HEK293 (cell line): Measurements from ENCODE around the gene PDK4.

ENCODE experiments used
- HOXA7 ChIP-seq: sonication (generic); formaldehyde crosslinking; IDR thresholded peaks from 2 replicates; pipeline ENCODE4 v1.8.1; 2022; ENCODE audit warnings: missing genetic modification reagents, borderline replicate concordance
- SCRT1 ChIP-seq: fragments of 450-650 bp; formaldehyde crosslinking; IDR thresholded peaks from 2 replicates; pipeline ENCODE4 v1.5.1; 2016; ENCODE audit warnings: missing biosample characterization, missing genetic modification characterization, borderline replicate concordance
- ZBTB21 ChIP-seq: fragments of 450-650 bp; formaldehyde crosslinking; IDR thresholded peaks from 2 replicates; pipeline ENCODE4 v1.5.1; 2017; ENCODE audit warnings: missing biosample characterization, missing genetic modification characterization
- ZNF121 ChIP-seq: fragments of 450-650 bp; formaldehyde crosslinking; IDR thresholded peaks from 2 replicates; pipeline ENCODE4 v1.5.1; 2016; ENCODE audit warnings: missing biosample characterization, missing genetic modification characterization
- ZNF132 ChIP-seq: fragments of 450-650 bp; formaldehyde crosslinking; IDR thresholded peaks from 2 replicates; pipeline ENCODE4 v1.5.1; 2017; ENCODE audit warnings: missing biosample characterization, missing genetic modification characterization, borderline replicate concordance
- ZNF146 ChIP-seq: fragments of 450-650 bp; formaldehyde crosslinking; IDR thresholded peaks from 2 replicates; pipeline ENCODE4 v1.5.1; 2016; ENCODE audit warnings: missing biosample characterization, missing genetic modification characterization
- ZNF274 ChIP-seq, 2 experiments: fragments of 200-500 bp in 1 of 2; fragments of 450-650 bp in 1 of 2; sonication (Bioruptor generic) in 1 of 2; formaldehyde crosslinking in 1 of 2; IDR thresholded peaks; 2 replicates each; pipeline versions ENCODE4 v1.5.1 to v1.6.1; 2014 to 2016; ENCODE audit warnings: borderline replicate concordance in 1 of 2, inconsistent platforms in 1 of 2, low read length in 1 of 2, missing biosample characterization in 1 of 2, missing genetic modification characterization in 1 of 2
- ZNF76 ChIP-seq: fragments of 450-650 bp; formaldehyde crosslinking; IDR thresholded peaks from 2 replicates; pipeline ENCODE4; 2016; ENCODE audit warnings: low read depth, missing biosample characterization, missing genetic modification characterization, borderline replicate concordance
- ZSCAN30 ChIP-seq: fragments of 450-650 bp; IDR thresholded peaks from 2 replicates; pipeline ENCODE4 v1.5.1; 2018; ENCODE audit warnings: missing biosample characterization, mild to moderate bottlenecking, missing genetic modification characterization, moderate library complexity
- TF ChIP-seq, protein P1 (sequence below): fragments of 450-650 bp; formaldehyde crosslinking; IDR thresholded peaks from 2 replicates; pipeline ENCODE4 v1.5.1; 2016; ENCODE audit warnings: missing biosample characterization, missing genetic modification characterization
- TF ChIP-seq, protein P2 (sequence below): fragments of 450-650 bp; formaldehyde crosslinking; IDR thresholded peaks from 2 replicates; pipeline ENCODE4 v1.5.1; 2016; ENCODE audit warnings: missing biosample characterization, missing genetic modification characterization, low read depth
- TF ChIP-seq, protein P3 (sequence below): fragments of 450-650 bp; formaldehyde crosslinking; optimal IDR thresholded peaks from 2 replicates; pipeline ENCODE3; 2016; ENCODE audit warnings: missing biosample characterization, mild to moderate bottlenecking, missing genetic modification characterization
- TF ChIP-seq, protein P4 (sequence below): fragments of 450-650 bp; formaldehyde crosslinking; IDR thresholded peaks from 2 replicates; pipeline ENCODE4 v1.5.1; 2016; ENCODE audit warnings: missing biosample characterization, missing genetic modification characterization
- TF ChIP-seq, protein P5 (sequence below): sonication (generic); formaldehyde crosslinking; IDR thresholded peaks from 2 replicates; pipeline ENCODE4 v1.8.1; 2022; ENCODE audit warnings: mild to moderate bottlenecking, moderate library complexity, missing genetic modification reagents

DNA sequence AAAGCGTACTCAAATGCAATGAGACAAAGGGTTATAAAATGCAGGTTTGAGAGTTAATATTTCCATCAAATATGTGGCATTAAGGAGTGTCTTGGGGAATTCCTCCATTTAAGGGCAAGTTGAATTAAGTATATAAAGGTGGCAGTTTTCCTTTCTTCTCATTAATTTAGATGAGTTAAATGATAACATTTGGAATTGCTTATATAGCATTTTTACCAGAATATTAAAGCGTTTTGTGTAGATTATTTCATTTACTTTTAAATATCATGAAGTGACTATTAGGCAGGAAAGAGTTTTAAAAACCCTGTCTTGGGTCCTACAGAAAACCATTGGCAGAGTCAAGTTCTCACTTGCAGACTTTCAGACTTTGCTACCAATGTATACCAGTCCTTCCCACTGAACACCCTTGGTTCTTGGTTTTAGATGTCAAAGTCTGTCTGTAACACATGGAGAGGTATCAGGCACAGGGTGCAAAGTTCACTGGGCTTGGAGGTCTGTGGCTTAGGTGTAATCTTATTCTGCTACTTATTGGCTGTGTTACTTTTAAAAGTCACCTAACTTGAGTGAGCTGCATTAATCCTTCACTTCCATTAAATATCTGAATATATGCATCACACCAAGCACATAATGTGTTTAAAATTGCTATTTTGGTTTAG lies 59.5 kb downstream of the PDK4 start:
- TF ChIP-seq, protein P1, sequence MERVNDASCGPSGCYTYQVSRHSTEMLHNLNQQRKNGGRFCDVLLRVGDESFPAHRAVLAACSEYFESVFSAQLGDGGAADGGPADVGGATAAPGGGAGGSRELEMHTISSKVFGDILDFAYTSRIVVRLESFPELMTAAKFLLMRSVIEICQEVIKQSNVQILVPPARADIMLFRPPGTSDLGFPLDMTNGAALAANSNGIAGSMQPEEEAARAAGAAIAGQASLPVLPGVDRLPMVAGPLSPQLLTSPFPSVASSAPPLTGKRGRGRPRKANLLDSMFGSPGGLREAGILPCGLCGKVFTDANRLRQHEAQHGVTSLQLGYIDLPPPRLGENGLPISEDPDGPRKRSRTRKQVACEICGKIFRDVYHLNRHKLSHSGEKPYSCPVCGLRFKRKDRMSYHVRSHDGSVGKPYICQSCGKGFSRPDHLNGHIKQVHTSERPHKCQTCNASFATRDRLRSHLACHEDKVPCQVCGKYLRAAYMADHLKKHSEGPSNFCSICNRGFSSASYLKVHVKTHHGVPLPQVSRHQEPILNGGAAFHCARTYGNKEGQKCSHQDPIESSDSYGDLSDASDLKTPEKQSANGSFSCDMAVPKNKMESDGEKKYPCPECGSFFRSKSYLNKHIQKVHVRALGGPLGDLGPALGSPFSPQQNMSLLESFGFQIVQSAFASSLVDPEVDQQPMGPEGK (tag by site-specific recombination) = no peak
- TF ChIP-seq ZSCAN30 (tag by site-specific recombination) = no peak
- TF ChIP-seq ZNF274 (IDR thresholded peaks at IDR 0.05; ENCODE audit: low read length) = no peak
- no peak for TF ChIP-seq ZNF274 (tag by site-specific recombination; IDR thresholded peaks at IDR 0.05; ENCODE audit: borderline replicate concordance)
- TF ChIP-seq SCRT1 (tag by site-specific recombination) = no peak
- no peak for TF ChIP-seq ZNF146 (tag by site-specific recombination)
- TF ChIP-seq ZNF132 = no peak
- TF ChIP-seq, protein P2, sequence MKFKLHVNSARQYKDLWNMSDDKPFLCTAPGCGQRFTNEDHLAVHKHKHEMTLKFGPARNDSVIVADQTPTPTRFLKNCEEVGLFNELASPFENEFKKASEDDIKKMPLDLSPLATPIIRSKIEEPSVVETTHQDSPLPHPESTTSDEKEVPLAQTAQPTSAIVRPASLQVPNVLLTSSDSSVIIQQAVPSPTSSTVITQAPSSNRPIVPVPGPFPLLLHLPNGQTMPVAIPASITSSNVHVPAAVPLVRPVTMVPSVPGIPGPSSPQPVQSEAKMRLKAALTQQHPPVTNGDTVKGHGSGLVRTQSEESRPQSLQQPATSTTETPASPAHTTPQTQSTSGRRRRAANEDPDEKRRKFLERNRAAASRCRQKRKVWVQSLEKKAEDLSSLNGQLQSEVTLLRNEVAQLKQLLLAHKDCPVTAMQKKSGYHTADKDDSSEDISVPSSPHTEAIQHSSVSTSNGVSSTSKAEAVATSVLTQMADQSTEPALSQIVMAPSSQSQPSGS (tag by site-specific recombination) = no peak
- TF ChIP-seq, protein P3, sequence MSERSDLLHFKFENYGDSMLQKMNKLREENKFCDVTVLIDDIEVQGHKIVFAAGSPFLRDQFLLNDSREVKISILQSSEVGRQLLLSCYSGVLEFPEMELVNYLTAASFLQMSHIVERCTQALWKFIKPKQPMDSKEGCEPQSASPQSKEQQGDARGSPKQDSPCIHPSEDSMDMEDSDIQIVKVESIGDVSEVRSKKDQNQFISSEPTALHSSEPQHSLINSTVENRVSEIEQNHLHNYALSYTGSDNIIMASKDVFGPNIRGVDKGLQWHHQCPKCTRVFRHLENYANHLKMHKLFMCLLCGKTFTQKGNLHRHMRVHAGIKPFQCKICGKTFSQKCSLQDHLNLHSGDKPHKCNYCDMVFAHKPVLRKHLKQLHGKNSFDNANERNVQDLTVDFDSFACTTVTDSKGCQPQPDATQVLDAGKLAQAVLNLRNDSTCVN (tag by site-specific recombination) = no peak
- no peak for TF ChIP-seq ZNF76 (tag by site-specific recombination)
- TF ChIP-seq HOXA7 (CRISPR knock-in tag) = no peak
- TF ChIP-seq, protein P4, sequence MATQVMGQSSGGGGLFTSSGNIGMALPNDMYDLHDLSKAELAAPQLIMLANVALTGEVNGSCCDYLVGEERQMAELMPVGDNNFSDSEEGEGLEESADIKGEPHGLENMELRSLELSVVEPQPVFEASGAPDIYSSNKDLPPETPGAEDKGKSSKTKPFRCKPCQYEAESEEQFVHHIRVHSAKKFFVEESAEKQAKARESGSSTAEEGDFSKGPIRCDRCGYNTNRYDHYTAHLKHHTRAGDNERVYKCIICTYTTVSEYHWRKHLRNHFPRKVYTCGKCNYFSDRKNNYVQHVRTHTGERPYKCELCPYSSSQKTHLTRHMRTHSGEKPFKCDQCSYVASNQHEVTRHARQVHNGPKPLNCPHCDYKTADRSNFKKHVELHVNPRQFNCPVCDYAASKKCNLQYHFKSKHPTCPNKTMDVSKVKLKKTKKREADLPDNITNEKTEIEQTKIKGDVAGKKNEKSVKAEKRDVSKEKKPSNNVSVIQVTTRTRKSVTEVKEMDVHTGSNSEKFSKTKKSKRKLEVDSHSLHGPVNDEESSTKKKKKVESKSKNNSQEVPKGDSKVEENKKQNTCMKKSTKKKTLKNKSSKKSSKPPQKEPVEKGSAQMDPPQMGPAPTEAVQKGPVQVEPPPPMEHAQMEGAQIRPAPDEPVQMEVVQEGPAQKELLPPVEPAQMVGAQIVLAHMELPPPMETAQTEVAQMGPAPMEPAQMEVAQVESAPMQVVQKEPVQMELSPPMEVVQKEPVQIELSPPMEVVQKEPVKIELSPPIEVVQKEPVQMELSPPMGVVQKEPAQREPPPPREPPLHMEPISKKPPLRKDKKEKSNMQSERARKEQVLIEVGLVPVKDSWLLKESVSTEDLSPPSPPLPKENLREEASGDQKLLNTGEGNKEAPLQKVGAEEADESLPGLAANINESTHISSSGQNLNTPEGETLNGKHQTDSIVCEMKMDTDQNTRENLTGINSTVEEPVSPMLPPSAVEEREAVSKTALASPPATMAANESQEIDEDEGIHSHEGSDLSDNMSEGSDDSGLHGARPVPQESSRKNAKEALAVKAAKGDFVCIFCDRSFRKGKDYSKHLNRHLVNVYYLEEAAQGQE = no peak
- TF ChIP-seq, protein P5, sequence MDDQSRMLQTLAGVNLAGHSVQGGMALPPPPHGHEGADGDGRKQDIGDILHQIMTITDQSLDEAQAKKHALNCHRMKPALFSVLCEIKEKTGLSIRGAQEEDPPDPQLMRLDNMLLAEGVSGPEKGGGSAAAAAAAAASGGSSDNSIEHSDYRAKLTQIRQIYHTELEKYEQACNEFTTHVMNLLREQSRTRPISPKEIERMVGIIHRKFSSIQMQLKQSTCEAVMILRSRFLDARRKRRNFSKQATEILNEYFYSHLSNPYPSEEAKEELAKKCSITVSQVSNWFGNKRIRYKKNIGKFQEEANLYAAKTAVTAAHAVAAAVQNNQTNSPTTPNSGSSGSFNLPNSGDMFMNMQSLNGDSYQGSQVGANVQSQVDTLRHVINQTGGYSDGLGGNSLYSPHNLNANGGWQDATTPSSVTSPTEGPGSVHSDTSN (CRISPR knock-in tag) = no peak
- TF ChIP-seq ZNF121 (tag by site-specific recombination) = no peak
- no peak for TF ChIP-seq ZBTB21 (tag by site-specific recombination)
